GM12801 (cell line): Measurements from ENCODE around the gene OGFOD3.

ENCODE experiments used
- TF ChIP-seq, protein P1 (sequence below): IDR thresholded peaks from one replicate; pipeline ENCODE4 v1.5.1; 2011; ENCODE audit warnings: control low read depth; ENCODE audit not compliant: insufficient read length; ENCODE audit errors: extremely low read depth

Gene OGFOD3

DNA sequence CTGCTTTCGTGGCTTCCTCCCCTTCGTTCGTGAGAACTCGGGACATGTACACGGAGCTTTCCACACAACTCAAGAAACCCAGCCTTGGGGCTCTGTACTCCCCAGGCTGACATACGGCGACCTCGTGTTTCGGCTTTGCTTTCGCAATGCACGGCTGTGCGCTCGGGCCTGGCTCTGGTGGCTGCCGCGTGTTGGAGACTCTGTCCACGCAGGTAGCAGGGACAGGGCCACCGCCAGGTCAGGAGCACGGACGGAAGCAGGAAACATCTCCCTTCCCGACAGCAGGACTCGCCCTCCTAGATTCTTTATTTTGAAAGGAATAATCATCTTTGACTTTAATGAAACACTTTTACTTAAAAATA, 29.5 kb downstream of the OGFOD3 start:
- TF ChIP-seq, protein P1, sequence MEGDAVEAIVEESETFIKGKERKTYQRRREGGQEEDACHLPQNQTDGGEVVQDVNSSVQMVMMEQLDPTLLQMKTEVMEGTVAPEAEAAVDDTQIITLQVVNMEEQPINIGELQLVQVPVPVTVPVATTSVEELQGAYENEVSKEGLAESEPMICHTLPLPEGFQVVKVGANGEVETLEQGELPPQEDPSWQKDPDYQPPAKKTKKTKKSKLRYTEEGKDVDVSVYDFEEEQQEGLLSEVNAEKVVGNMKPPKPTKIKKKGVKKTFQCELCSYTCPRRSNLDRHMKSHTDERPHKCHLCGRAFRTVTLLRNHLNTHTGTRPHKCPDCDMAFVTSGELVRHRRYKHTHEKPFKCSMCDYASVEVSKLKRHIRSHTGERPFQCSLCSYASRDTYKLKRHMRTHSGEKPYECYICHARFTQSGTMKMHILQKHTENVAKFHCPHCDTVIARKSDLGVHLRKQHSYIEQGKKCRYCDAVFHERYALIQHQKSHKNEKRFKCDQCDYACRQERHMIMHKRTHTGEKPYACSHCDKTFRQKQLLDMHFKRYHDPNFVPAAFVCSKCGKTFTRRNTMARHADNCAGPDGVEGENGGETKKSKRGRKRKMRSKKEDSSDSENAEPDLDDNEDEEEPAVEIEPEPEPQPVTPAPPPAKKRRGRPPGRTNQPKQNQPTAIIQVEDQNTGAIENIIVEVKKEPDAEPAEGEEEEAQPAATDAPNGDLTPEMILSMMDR = no peak

DNA sequence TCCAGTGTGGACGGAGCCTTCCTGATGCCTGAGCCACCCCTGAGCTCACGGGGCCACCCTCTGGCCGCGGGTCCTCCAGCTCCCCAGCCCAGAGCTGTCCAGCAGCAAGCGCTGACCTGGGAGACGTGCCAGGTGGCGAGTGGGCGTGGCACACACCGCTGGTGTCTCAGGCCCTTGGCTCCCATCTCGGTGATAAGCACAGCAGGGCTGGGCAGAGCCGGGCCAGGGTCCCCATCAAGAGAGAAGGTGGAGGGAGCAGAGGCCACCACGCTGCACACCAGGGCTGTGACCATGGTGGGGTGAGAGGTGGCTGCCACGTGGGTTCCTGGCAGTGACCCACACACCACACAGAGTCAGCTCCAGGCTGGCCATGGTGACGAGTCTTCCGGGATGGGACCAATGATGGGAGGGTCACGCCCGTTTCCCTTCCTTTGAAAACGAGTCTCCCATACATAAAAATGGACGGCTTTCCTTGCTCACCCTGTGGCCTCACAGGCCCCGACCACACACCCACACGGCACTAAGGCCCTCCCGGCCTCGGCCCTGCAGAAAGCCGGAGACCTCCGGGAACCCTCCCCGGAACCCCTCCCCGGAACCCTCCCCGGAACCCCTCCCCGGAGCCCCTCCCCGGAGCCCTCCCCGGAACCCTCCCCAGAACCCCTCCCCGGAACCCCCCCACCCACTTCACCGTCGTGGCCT, 30.0 kb downstream of the OGFOD3 start:
- TF ChIP-seq, protein P1 = no peak

DNA sequence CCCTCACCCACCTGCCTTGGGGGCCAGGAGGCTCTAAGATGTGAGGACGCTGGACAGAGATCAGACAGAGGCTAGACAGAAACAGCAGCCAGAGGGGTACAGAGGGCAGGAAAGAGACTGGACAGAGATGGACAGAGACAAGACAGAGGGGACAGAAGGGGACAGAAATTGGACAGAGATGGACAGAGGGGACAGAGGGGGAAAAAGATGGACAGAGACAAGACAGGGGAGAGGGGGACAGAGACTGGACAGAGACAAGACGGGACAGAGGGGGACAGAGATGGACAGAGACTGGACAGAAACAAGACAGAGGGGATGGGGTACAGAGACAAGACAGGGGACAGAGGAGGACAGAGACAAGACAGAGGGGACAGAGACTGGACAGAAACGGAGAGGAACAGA, 30.7 kb downstream of the OGFOD3 start:
- TF ChIP-seq, protein P1 = no peak

DNA sequence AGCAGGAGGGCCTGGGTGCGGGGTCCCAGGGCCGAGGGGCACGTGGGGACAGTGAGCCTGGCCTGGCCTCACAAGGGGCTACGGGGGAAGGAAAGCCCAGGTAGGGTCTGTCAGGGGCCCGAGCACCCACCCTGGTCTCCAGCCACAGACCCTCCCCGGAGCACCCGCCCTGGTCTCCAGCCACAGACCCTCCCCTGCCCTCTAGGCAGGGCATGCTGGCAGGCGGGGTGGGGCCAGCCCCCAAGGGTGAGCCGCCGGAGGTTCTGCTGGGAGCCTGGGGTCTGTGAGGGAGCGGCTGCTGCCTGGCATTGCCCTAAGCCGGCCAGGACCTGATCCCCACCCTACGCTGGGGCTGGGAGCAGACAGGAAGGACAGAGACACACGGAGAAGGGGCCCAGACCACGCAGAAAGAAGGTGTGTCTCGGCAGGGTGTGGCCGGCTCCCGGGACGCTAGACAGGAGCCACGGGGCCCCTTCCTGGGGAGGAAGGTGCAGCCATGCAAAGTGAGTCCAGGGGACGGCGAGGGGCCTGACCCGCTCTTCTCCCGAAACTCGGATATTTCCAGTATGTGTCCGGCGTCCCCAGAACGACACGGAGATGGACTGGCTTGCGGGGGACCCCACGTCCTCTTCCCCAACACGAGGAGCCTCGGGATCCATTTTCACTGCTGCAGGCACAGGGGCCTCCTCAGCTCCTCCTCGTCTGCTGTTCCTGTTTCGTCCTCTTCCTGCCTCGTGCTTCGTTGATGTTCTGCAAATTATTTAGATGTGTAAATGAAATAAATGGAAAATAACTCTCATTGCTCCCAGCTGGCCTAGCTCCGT, 31.3 kb downstream of the OGFOD3 start:
- TF ChIP-seq, protein P1 = no peak

DNA sequence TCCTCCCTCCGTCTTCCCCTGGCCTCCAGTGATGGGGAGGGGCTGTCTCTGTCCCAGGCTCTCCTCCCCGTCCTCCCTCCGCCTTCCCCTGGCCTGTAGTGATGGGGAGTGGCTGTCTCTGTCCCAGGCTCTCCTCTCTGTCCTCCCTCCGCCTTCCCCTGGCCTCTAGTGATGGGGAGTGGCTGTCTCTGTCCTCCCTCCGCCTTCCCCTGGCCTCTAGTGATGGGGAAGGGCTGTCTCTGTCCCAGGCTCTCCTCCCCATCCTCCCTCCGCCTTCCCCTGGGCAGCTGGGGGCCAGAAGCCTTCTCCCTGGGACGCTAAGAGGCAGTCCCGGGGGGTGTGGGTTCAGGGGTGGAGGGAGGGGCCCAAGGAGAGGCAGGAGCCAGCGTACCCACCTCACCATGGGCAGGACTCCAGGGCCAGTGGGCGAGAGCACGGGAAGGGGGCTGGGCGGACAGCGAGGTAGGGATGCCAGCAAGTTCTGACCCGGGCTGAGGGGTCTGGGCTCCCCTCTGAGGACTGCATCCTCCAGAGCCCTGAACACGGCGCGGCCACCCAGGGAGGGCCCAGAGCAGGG, 32.0 kb downstream of the OGFOD3 start:
- TF ChIP-seq, protein P1 = no peak

DNA sequence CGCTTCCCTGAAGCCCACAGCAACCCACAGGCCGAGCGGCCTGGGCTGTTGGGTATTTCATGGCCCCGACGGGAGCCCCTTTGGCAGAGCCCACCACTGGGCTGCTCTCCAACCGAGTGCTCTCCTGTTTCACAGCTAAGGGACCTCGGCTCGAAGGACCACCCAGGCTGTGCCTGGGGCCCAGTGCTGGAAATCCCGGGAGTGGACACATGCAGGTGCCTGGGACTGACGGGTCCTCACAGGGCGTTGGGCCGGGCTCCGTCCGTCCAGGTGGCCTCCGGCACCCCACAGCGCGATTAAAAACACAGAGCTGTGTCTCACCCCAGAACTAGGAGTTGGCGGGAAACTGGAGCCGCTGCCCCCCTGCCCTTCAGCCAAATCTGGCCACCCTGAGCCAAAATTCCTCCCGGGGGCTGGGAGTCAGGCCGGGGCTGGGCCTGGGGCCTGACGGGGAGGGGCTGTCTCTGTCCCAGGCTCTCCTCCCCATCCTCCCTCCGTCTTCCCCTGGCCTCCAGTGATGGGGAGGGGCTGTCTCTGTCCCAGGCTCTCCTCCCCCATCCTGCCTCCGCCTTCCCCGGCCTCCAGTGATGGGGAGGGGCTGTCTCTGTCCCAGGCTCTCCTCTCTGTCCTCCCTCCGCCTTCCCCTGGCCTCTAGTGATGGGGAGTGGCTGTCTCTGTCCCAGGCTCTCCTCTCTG, 32.7 kb downstream of the OGFOD3 start:
- TF ChIP-seq, protein P1 = no peak

DNA sequence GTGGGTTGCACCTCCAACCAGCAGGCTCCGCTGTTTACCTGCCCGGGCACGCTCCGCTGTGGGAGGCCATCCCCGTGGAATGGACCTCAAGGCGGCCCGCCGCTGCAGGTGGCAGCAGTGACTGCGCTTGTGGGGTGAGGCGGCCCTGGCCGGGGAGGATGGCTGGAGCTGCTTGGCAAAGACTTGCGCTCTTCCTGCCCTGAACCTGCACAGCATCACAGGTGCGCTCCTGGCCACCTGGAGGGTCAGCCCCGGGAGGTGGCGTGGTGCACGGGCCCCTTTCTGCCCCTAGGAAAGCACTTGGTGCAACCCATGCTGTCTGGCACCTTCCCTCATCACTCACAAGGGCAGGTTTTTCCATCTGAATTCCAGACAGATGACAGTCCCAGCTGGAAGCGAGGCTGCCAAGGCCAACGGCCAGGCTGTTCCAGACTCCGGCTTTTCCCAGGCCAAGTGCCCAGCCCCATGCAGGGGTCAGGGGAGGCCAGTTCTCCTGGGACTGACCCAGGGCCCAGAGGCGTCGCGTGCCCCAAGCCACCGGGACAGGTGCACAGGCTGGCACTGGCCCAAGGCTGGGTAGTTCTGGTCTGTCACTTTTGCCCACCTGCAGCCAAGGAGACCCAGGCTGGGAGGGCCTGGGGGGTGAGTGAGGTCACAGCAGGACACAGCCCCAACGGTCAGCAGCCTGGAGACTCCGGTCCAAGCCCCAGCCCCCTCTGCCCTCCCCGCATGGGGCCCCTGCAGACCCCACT, 33.5 kb downstream of the OGFOD3 start:
- TF ChIP-seq, protein P1 = no peak
